ENCODE data around the gene TMEM132A. TPM values are rescaled to one million over a fixed set of nuclear protein-coding genes. Genes with fewer than 3 reads are reported as not detected.

The TMEM132A gene
- polyA plus RNA-seq, 1 of the 3 experiments (the other 2 are of a cell fraction), result 66.9 TPM

GRCh38 chr11:60923326-60923725 is 934 bp upstream of the TMEM132A start (continued):
- no peak for TF ChIP-seq REST (IDR thresholded peaks at IDR 0.05; ENCODE audit: low read depth, low read length)
- no peak for TF ChIP-seq FOXJ3 (CRISPR knock-in tag; IDR thresholded peaks at IDR 0.05)
- TF ChIP-seq TEAD4 (IDR thresholded peaks at IDR 0.05; ENCODE audit: borderline replicate concordance, insufficient read depth), result no peak
- TF ChIP-seq SIN3A (IDR thresholded peaks at IDR 0.05; ENCODE audit: borderline replicate concordance, low read depth, low read length), result no peak
- TF ChIP-seq NFIC (IDR thresholded peaks at IDR 0.05; ENCODE audit: borderline replicate concordance), result no peak

GRCh38 chr11:60923800-60924109 is 505 bp upstream of the TMEM132A start:
- H3K36me3 ChIP-seq (replicated peaks in 1 of 2; ENCODE audit: control insufficient read depth in 1 of 2, insufficient read depth in 2 of 2, low read length in 1 of 2), result peaks cover 6 to 37% of the 10 kb centered on the region in 2 experiments
- ChIA-PET CTCF (interaction anchor here (0.7 to 5.8 kb wide), 8 partner anchors 9 to 264 kb away, joined by 3 to 21 read pairs (median 4); no protein-coding TSS in a partner anchor), POLR2A (interaction anchor here (1.7 kb wide), 1 partner anchor 10 kb away, joined by 5 read pairs; the partner anchor contains the start of gene TMEM109)

More at GRCh38 chr11:60923800-60924109, 505 bp upstream of the TMEM132A start:
- WGBS (ENCODE audit: low lambda C conversion rate), result 43% methylated on average over 4 of the region's 6 CpGs
- TF ChIP-seq USF2 (IDR thresholded peaks at IDR 0.05; ENCODE audit: borderline replicate concordance, low read depth, low read length), result no peak
- TF ChIP-seq POLR2AphosphoS5 (IDR thresholded peaks at IDR 0.05; ENCODE audit: low read depth, low read length), result 0 out of 2 replicates have a peak, but pooled peaks have one; percentile 7
- TF ChIP-seq PBX3 (IDR thresholded peaks at IDR 0.05), result no peak
- TF ChIP-seq SIN3A (IDR thresholded peaks at IDR 0.05; ENCODE audit: borderline replicate concordance, low read depth, low read length), result peak; percentile 2; the same call in 1 of the 2 replicates
- Histone ChIP-seq H3F3A (replicated peaks; ENCODE audit: insufficient read depth) (no peaks in the 10 kb centered on the region), H4K20me1 (ENCODE audit: insufficient read depth) (no peaks in the 10 kb centered on the region), H3K4me2 (peak overlapping the region; percentile 99), H3K27me3 (ENCODE audit: insufficient read depth) (no peaks in the 10 kb centered on the region), H3K27ac (ENCODE audit: low read depth in 2 of 2, low read length in 1 of 2) (peak overlapping the region in 1 of 2 experiments; percentile 82; a peak in 1 of 4 replicates), H2AFZ (ENCODE audit: low read depth) (no peak overlapping the region), H3K4me3 (ENCODE audit: low read depth in 2 of 2, low read length in 1 of 2) (peak overlapping the region; percentile 80 to 92), H3K9ac (no peak overlapping the region), H3K79me2 (ENCODE audit: insufficient read depth) (peaks cover 10% of the 10 kb centered on the region), H3K9me2 (no peaks in the 10 kb centered on the region), H3K4me1 (ENCODE audit: control insufficient read depth in 1 of 2, insufficient read depth in 2 of 2, low read depth in 1 of 2, low read length in 1 of 2) (peaks cover 5 to 28% of the 10 kb centered on the region in 2 experiments; a peak in 3 of 4 replicates), H3K9me3 (no peaks in the 10 kb centered on the region)
- no peak for DNase-seq
